ENCODE measurements around the gene SLC16A7. TPM values are rescaled to one million over a fixed set of nuclear protein-coding genes. Genes with fewer than 3 reads are reported as not detected.
A peak's percentile ranks its signal among the peaks of the same experiment; 100 is the strongest.
"Not testable (repeated sequence)": the region's sequence is repeated elsewhere in the genome, so short reads cannot be mapped to it uniquely, and the experiment has no call there.

Gene SLC16A7
- total RNA-seq, result 10.7 and 12.4 TPM in 2 replicates

DNA sequence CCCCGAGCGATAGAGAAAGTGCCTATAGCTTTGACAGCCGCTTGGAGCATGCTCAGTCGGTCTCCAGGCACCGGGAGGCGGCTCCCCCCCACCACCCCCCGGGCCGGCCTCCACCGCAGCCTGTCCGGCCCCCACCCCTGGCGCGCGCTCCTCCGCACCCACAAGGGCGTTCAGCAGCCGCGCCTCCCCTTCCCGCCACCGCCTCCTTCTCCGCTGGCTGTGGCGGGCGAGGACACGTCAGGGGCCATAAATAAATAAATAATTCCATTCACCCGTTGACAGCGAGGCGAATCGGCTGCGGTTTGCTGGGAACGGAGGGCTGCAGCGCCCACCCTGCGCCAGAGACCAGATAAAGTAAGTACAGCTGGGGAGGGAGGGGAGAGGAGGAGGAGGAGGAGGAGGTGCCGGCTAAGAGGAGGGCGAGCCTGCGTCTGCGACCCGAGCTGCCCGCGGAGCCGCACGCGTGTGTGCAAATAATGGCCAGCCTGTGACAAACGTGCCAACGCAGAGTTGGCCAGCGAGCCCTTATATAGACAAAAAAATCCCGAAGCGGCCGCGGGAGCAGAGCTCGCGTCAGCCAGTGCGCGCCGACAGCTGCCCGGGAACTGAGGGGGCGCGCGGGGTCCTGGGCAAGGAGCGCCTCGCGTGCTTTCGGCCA, at the start of gene SLC16A7:
SLC16A7 (plus strand) TSS at position 147 of the 658 bp plus-strand sequence. CDS start 108,773 bp downstream, outside the sequence.
- peak; percentile 37 for DNase-seq (ENCODE audit: low read depth, low spot score)

DNA sequence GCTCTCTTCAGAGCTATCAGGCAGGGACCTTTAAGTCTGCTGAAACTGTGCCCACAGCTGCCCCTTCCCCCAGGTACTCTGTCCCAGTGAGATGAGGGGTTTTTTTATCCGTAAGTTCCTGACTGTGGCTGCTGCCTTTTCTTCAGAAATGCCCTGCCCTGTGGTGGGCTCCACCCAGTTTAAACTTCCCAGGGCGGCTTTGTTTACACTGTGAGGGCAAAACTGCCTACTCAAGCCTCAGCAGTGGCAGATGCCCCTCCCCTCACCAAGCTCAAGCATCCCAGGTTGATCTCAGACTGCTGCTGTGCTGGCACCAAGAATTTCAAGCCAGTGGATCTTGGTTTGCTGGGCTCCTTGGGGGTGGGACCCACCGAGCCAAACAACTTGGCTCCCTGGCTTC, 46.9 kb upstream of the SLC16A7 start:
- DNase-seq (ENCODE audit: low read depth, low spot score), result no peak

DNA sequence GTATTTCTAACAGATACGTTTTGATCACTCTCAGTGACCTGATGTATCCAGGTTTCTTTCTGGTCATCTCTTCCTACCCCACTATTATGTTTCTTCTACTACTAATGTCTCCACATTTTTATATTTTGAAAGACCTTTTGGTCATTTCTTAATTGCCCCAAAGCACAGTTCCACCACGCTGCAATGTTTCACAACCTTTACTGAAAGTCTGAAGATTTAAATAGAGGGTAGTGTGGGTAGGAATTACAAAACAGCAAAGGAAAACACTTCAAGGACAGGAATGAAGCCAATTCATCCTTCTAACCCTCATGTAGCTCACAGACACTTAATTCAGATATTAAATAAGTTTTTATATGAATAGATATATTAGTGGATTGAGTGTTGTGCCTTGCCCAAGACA, 36.1 kb upstream of the SLC16A7 start:
- no peak for DNase-seq (ENCODE audit: low read depth, low spot score)

DNA sequence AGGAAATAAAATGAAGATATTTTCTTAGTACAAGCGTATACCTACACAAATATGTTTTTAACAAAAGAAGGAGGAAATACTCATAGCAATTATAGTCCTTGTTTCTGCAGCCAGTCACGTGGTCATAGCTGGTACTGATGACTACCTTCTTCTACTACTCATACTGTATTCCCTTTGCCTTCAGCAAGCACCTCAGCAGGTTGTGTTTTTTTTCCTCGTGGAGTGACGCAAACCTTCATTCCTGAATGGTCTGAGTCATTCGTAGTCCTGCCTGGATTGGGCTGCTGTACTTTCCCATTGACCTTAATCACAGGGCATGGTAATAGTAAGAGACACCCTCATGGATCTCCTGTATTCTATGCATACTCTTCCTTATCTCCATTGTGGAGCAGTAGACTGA, 25.7 kb upstream of the SLC16A7 start:
- no peak for DNase-seq (ENCODE audit: low read depth, low spot score)

DNA sequence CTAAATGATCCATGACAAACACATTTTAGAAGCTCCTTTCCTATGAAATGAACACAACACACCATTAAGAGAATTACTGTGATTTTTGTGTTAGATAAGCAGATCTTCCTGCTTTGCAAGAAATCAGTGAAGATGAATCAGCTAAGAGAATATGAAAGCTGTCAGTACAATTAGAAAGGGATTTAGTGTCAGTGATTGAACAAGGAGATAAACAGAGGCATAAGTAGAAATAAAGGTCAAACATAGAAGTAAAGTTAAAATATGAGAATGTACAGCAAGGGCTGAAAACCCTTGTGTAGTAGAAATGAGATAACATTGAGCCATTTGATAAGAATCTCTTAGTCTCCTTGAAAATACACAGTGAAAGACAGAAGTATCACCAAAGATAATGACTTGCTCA, 21.4 kb upstream of the SLC16A7 start:
- no peak for DNase-seq (ENCODE audit: low read depth, low spot score)

- no peak for DNase-seq (ENCODE audit: low read depth, low spot score)
Measured at GRCh38 chr12:59575826-59576225, 20.0 kb upstream of the SLC16A7 start.

GRCh38 chr12:59578254-59578653, 17.6 kb upstream of the SLC16A7 start:
- no peak for DNase-seq (ENCODE audit: low read depth, low spot score)

- DNase-seq (ENCODE audit: low read depth, low spot score), result no peak
Measured at GRCh38 chr12:59579631-59580030, 16.2 kb upstream of the SLC16A7 start.

GRCh38 chr12:59580050-59580449, 15.8 kb upstream of the SLC16A7 start:
- DNase-seq (ENCODE audit: low read depth, low spot score), result no peak

- no peak for DNase-seq (ENCODE audit: low read depth, low spot score)
Measured at GRCh38 chr12:59583003-59583712, 12.7 kb upstream of the SLC16A7 start.

DNA sequence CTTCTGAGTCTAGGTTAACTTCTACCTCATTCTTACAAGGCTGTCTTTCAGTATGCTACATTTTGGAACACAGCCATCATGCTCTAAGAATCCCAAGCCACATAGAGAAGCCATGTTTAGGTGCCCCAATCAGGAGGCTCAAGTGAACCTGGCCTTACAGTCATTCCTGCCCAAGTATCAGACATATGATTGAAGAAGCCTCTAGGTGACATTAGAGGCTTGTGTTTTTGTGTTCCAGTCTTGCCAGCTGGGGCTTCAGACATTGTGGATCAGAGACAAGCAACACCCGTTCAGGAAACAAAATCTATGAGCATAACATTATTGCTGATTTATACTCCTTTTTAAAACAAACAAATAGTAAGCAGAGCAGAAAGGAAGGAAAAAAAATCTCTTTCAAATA, 8.1 kb upstream of the SLC16A7 start:
- DNase-seq (ENCODE audit: low read depth, low spot score), result no peak

- DNase-seq (ENCODE audit: low read depth, low spot score), result no peak
Measured at GRCh38 chr12:59593761-59594160, 2.1 kb upstream of the SLC16A7 start.

- DNase-seq (ENCODE audit: low read depth, low spot score), result no peak
Measured at GRCh38 chr12:59594943-59595500, 807 bp upstream of the SLC16A7 start.

DNA sequence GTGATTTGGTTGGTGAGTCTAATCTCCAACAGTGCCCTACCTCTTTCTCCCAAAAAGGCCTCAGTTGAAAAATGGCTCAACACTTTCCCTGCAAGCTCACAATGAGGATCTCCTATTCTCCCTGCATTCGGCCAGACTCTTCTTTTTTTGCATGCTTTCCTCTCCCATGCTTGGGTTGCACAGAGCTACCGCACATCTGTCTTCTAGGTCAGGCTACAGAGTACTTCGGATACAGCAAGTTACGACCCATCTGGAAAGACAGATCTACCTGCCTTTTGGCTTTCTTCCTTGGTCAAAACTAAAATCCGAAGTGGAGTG, 305 bp upstream of the SLC16A7 start:
- no peak for DNase-seq (ENCODE audit: low read depth, low spot score)

GRCh38 chr12:59597385-59597781, 1.6 kb downstream of the SLC16A7 start:
- DNase-seq (ENCODE audit: low read depth, low spot score), result peak; percentile 4

- DNase-seq (ENCODE audit: low read depth, low spot score), result no peak
Measured at GRCh38 chr12:59600171-59600570, 4.3 kb downstream of the SLC16A7 start.

GRCh38 chr12:59603754-59604153, 7.9 kb downstream of the SLC16A7 start:
- DNase-seq (ENCODE audit: low read depth, low spot score), result no peak

DNA sequence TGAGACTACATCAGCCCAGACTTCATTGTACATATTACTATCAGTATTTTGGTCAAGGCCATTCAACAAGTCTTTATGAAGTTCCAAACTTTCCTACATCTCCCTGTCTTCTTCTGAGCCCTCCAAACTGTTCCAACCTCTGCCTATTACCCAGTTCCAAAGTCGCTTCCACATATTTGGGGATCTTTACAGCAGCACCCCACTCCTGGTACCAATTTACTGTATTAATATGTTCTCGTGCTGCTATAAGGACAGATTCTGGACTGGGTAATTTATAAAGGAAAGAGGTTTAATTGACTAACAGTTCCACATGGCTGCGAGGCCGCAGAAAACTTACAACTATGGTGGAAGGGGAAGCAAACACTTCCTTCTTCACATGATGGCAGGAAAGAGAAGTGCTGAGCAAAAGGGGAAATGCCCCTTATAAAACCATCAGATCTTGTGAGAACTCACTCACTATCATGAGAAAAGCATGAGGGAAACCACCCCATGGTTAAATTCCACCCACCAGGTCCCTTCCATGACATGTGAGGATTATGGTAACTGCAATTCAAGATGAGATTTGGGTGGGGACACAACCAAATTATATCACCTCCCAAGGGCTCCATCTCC, 17.1 kb downstream of the SLC16A7 start:
- DNase-seq (ENCODE audit: low read depth, low spot score), result not testable (repeated sequence)

- no peak for DNase-seq (ENCODE audit: low read depth, low spot score)
Measured at GRCh38 chr12:59615392-59616165, 19.8 kb downstream of the SLC16A7 start.

GRCh38 chr12:59619461-59620240, 23.8 kb downstream of the SLC16A7 start:
- DNase-seq (ENCODE audit: low read depth, low spot score), result no peak

DNA sequence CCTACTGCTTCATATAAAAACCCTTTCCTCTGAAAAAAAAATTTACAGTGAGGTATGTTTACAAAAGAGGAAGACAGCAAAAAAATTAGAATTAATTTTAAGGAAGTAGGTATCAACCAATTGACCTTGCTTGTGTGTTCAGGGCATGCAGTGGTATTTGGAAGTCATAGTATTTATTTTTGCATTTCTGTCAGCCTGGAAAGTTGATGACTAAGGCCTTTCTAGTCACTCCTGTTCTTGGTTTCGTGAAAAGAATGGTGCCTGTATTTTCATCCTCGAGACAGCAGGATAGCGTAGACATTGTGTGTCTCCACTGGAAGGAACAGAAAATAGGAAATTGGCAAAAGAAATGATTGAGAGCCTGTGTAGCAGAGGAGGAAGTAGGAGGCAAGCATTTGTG, 24.5 kb downstream of the SLC16A7 start:
- no peak for DNase-seq (ENCODE audit: low read depth, low spot score)

All from pulmonary artery endothelial cell (primary cell).